GM12872 (cell line): ENCODE data around the gene FAAP100.

Experiments used
- TF ChIP-seq, protein P1 (sequence below): IDR thresholded peaks from 3 replicates; pipeline ENCODE4 v1.5.1; 2011; ENCODE audit warnings: low read depth, mild to moderate bottlenecking, low read length, moderate library complexity; ENCODE audit not compliant: insufficient read depth

FAAP100 gene

DNA sequence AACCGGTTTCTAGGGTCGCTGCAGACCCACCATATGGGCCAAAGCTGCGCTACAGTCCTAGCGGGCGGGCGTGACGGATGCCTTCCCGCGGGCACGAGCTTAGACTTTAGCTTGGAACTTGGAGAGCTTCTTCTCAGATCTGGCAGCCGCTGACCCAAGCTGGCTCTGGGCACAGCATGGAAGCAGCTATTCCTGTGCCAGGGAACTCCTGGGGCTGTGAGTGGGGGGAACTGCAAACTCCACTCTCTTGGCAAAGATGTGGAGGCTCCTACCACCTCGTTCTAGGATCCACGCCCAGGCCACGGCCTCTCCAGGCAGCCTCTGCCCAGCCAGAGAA is 8.8 kb downstream of the FAAP100 start:
- TF ChIP-seq, protein P1, sequence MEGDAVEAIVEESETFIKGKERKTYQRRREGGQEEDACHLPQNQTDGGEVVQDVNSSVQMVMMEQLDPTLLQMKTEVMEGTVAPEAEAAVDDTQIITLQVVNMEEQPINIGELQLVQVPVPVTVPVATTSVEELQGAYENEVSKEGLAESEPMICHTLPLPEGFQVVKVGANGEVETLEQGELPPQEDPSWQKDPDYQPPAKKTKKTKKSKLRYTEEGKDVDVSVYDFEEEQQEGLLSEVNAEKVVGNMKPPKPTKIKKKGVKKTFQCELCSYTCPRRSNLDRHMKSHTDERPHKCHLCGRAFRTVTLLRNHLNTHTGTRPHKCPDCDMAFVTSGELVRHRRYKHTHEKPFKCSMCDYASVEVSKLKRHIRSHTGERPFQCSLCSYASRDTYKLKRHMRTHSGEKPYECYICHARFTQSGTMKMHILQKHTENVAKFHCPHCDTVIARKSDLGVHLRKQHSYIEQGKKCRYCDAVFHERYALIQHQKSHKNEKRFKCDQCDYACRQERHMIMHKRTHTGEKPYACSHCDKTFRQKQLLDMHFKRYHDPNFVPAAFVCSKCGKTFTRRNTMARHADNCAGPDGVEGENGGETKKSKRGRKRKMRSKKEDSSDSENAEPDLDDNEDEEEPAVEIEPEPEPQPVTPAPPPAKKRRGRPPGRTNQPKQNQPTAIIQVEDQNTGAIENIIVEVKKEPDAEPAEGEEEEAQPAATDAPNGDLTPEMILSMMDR: no peak

DNA sequence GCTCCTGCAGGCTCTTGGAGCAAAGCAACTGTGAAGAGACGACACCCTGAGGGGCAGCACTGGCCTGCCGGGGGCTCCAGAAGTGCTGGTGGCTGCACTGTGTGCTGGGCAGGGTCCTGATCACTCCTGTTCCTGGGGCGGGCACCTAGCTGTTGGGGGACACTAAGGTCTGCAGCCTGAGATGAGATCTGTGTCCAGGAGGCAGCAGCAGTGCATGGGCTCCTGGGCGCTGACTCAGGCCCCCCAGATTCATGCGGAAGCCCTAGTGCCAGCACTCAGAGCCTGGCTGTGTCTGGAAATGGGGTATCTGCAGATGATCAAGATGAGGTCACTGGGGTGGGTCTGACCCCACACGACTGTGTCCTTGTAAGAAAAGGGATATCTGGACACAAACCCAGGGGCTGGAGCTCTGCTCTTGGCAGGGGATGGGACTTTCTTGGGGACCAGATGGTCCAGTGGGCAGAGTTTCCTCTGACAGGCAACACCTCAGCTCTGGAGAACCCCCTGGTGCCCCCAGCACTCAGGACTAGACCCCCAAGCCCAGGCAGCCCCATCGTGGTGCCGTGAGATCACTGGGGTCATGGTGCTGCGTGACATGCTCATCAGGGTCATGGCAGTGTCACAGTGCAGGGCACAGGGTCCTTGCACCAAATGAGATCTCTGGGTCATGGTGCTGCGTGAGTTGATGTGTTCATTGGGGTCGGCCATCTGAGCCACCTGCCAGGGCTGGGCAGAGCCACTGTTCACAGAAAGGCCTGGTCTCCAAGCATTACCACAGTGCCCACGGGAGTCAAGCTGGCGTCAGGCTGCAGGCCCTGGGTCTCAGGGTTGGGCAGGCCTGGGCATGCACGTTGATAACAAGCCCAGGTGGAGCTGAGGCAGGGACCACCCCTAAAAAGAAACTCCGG is 9.5 kb downstream of the FAAP100 start:
- TF ChIP-seq, protein P1: no peak

DNA sequence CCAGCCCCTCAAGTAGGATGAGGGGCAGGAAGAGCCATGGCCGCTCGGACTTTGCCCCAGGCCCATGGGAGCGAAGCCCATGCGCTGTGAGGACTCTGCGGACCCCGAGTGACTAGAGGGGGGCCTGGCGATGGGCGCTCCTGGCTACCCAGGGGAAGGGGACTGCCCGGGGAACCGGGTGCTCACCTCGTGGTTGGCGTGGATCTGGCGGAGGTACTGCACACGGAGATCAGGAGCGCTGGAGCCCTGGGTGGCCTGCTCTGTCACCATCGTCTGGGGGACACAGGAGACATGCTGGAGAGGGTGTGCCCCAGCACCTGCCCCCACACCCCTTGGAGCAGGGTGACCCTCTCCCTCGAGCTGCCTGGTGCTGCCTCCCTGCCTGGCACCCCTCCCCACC is 11.0 kb downstream of the FAAP100 start:
- TF ChIP-seq, protein P1: no peak

DNA sequence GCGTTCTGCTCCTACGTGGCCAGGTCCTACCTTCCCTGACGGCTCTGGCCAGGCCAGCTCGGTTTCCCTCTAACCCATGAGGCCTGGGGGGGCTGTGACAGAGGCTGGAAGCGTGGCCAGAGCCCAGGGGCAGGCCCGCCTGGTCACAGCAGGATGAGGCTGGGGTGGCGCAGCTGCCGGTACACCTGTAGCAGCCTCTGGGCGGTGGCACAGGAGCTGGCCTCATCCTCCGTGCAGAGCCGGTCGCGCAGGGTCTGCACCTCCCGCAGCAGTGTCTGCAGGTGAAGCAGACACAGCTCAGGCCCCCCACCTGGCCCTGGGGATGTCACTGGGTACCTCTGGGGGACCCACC is 11.5 kb downstream of the FAAP100 start:
- TF ChIP-seq, protein P1: no peak

DNA sequence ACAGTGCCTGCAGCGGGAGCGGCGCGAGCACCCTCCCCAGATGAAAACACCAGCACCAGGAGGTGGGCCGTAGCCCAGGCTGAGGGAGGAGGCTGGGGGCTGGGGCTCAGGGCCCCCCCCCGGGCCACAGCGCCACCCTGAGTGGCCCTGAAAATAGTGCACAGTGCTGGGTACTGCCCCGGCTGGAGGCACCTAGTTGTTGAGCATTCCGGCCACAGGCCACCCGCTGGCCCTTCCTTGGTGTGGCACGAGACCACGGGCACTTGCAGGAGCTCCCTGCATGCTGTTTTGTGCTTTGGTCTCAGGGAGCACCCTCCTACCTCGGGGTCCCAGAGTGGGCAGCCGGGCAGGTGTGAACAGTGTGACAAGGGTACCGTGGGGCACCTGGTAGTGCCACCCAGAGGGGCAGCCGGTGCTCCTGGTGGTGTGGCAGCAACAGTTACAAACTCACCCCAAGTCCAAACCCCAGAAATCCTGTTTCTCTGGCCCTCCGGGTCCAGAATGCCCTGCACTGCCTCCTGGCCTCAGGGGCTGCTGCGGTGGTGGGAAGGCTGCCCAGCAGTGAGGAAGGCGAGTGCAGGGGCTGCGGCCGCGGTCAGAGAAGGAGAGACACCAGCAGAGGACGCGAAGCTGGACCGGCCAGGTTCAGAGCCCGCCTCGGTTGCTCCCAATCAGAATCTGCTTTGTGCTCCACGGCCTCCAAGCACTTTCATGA is 12.0 kb downstream of the FAAP100 start:
- TF ChIP-seq, protein P1: no peak

DNA sequence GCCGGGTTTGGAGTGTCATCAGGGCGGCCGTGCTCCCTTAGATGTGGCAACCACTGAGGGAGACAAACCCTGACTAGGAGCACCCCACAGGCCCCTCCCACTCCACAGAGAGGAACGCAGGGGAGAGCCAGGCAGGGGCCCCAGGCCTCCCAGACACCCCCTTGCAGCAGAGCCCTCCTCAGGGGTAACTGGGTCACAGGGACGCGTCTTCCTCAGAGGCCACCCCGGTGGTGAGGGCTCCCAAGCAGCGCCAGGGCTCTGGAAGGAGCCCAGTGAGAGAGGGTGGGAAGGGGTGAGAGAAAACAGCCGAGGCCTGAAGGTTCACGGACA is 12.6 kb downstream of the FAAP100 start:
- TF ChIP-seq, protein P1: no peak

DNA sequence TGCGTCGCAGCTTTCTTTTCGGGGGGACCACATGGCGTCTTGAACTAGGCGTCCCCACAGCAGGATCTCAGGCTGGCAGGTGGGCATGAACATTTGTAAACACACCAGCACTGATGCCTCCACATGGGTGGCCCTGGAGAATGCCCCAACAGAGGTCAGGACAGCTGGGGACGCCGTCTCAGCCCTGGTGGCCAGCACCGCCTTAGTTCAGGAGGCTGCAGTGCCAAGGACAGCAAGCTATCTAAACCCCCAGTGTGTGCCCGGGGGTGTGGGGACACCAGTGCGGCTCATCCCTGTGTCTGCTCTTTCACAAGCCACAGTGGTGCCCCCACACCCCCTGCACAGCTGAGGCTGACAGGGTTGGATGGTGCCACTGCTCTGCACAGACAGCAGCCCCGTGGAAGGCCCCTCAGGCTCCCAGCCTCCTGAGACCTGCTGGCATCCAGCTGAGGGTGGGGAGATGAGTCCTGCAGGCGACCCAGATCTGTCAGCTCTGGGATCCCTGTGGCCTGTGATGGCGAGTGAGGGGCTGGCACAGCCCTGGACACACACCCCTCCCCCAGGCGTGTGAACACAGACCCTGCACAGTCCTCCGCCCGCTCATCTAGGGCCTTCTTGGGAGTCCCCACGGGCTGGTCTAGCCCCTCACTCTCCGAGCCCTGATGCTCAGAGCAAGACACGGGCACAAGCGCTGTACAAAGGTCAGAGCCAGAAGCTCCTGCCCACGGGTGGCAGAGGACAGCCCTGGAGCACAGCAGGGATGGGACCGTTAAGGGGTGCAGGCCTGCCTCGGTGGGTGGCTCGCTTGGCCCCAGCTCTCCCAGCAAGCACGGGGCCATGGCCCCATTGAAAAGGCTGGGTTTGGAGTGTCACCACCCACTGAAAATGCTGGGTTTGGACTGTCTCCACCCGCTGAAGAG is 13.2 kb downstream of the FAAP100 start:
- TF ChIP-seq, protein P1: no peak
